ENCODE data around the gene OPTC. TPM values are rescaled to one million over a fixed set of nuclear protein-coding genes. Genes with fewer than 3 reads are reported as not detected.

Gene OPTC
- total RNA-seq, 4 donors from 2014 or later: not detected

GRCh38 chr1:203450479-203451149 lies 43.3 kb upstream of the OPTC start:
- no peak overlapping the region for H3K4me3 ChIP-seq

GRCh38 chr1:203451836-203452784 lies 41.8 kb upstream of the OPTC start:
- Histone ChIP-seq H3K4me3 (no peak overlapping the region), H3K9me3 (no peaks in the 10 kb centered on the region), H3K27me3 (peaks cover 3% of the 10 kb centered on the region), H3K27ac (no peak overlapping the region), H3K4me1 (peaks cover 34% of the 10 kb centered on the region), H3K36me3 (no peaks in the 10 kb centered on the region)
- 46% methylated on average over 2 of the region's 2 CpGs for WGBS
- TF ChIP-seq EP300 (IDR thresholded peaks at IDR 0.05) (no peak), POLR2A (IDR thresholded peaks at IDR 0.05) (no peak), CTCF (IDR thresholded peaks at IDR 0.05) (no peak), POLR2AphosphoS5 (IDR thresholded peaks at IDR 0.05) (no peak)
- no peak for DNase-seq (ENCODE audit: low spot score in 2 of 2)

More at GRCh38 chr1:203450479-203451149, 43.3 kb upstream of the OPTC start:
- 71% methylated on average over 17 of the region's 17 CpGs for WGBS
- Histone ChIP-seq H3K4me1 (peaks cover 34% of the 10 kb centered on the region), H3K27me3 (peaks cover 3% of the 10 kb centered on the region), H3K36me3 (no peaks in the 10 kb centered on the region), H3K27ac (no peak overlapping the region), H3K9me3 (no peaks in the 10 kb centered on the region)
- DNase-seq (ENCODE audit: low spot score in 2 of 2): no peak
- TF ChIP-seq POLR2AphosphoS5 (IDR thresholded peaks at IDR 0.05) (no peak), POLR2A (IDR thresholded peaks at IDR 0.05) (no peak), EP300 (IDR thresholded peaks at IDR 0.05) (no peak), CTCF (IDR thresholded peaks at IDR 0.05) (no peak)

GRCh38 chr1:203453016-203453415 lies 40.9 kb upstream of the OPTC start:
- WGBS: 62% methylated on average over 5 of the region's 5 CpGs

GRCh38 chr1:203453616-203454015 lies 40.3 kb upstream of the OPTC start:
- H3K27me3 ChIP-seq: peaks cover under 1% of the 10 kb centered on the region
- TF ChIP-seq EP300 (IDR thresholded peaks at IDR 0.05): no peak
- no peak for TF ChIP-seq POLR2AphosphoS5 (IDR thresholded peaks at IDR 0.05)
- TF ChIP-seq POLR2A (IDR thresholded peaks at IDR 0.05): no peak
- TF ChIP-seq CTCF (IDR thresholded peaks at IDR 0.05): no peak
- 61% methylated on average over 5 of the region's 5 CpGs for WGBS
- DNase-seq (ENCODE audit: low spot score in 2 of 2): peak in 1 of 2 donors; percentile 17
- peaks cover 21% of the 10 kb centered on the region for H3K4me1 ChIP-seq
- H3K27ac ChIP-seq: no peak overlapping the region
- no peaks in the 10 kb centered on the region for H3K36me3 ChIP-seq
- no peak overlapping the region for H3K4me3 ChIP-seq
- H3K9me3 ChIP-seq: no peaks in the 10 kb centered on the region

More at GRCh38 chr1:203453016-203453415, 40.9 kb upstream of the OPTC start:
- Histone ChIP-seq H3K36me3 (no peaks in the 10 kb centered on the region), H3K27me3 (peaks cover 3% of the 10 kb centered on the region), H3K4me1 (peaks cover 27% of the 10 kb centered on the region), H3K9me3 (no peaks in the 10 kb centered on the region), H3K27ac (no peak overlapping the region), H3K4me3 (no peak overlapping the region)
- peak in 1 of 2 donors; percentile 54 for DNase-seq (ENCODE audit: low spot score in 2 of 2)
- TF ChIP-seq POLR2AphosphoS5 (IDR thresholded peaks at IDR 0.05) (no peak), CTCF (IDR thresholded peaks at IDR 0.05) (no peak)

- no peak for TF ChIP-seq CTCF (IDR thresholded peaks at IDR 0.05)
- TF ChIP-seq EP300 (IDR thresholded peaks at IDR 0.05): no peak
- Histone ChIP-seq H3K27ac (no peak overlapping the region), H3K4me1 (peaks cover 19% of the 10 kb centered on the region), H3K36me3 (no peaks in the 10 kb centered on the region), H3K9me3 (no peaks in the 10 kb centered on the region), H3K27me3 (no peaks in the 10 kb centered on the region), H3K4me3 (no peak overlapping the region)
- DNase-seq (ENCODE audit: low spot score in 2 of 2): peak; percentile 53 to 66
- 67% methylated on average over 17 of the region's 18 CpGs for WGBS
These were observed 38.9 kb upstream of the OPTC start for GRCh38 chr1:203454986-203455471.

All from suprapubic skin (tissue), 4 donors.